Liver (tissue), 3 donors: ENCODE data around the gene RASSF10.

ENCODE experiments used
- EGR1 ChIP-seq, 2 donors: IDR thresholded peaks; 2 replicates each; pipeline ENCODE4 v1.6.1; 2016 to 2018; ENCODE audit warnings: antibody characterized with exemption in 2 of 2, low read depth in 2 of 2
- HNF4A ChIP-seq, 2 donors: conservative IDR thresholded peaks; 2 replicates each; pipeline ENCODE4 v1.6.1; 2016; ENCODE audit warnings: antibody characterized with exemption in 2 of 2, mild to moderate bottlenecking in 2 of 2
- JUND ChIP-seq, 2 donors: IDR thresholded peaks; 2 replicates each; pipeline ENCODE4 v1.6.1; 2016; ENCODE audit warnings: antibody characterized with exemption in 2 of 2
- RAD21 ChIP-seq, 2 donors: IDR thresholded peaks; 2 replicates each; pipeline ENCODE4 v1.6.1; 2016; ENCODE audit warnings: antibody characterized with exemption in 2 of 2, mild to moderate bottlenecking in 2 of 2
- SP1 ChIP-seq: IDR thresholded peaks from 2 replicates; pipeline ENCODE4 v1.6.1; 2018; ENCODE audit warnings: antibody characterized with exemption, mild to moderate bottlenecking
- TAF1 ChIP-seq: conservative IDR thresholded peaks from 2 replicates; pipeline ENCODE4 v1.6.1; 2016; ENCODE audit warnings: antibody characterized with exemption, mild to moderate bottlenecking
- YY1 ChIP-seq: IDR thresholded peaks from 2 replicates; pipeline ENCODE4 v1.6.1; 2016; ENCODE audit warnings: antibody characterized with exemption, mild to moderate bottlenecking
- TF ChIP-seq, protein P1 (sequence below): fragments of 150-350 bp; IDR thresholded peaks from 2 replicates; pipeline ENCODE4 v1.5.1; 2017; ENCODE audit warnings: improper control_type of control experiment, low read depth, low read length; ENCODE audit not compliant: missing input control
- TF ChIP-seq, protein P2 (sequence below): IDR thresholded peaks from 2 replicates; pipeline ENCODE4 v1.6.1; 2016; ENCODE audit warnings: antibody characterized with exemption
- TF ChIP-seq, protein P3 (sequence below): IDR thresholded peaks from 2 replicates; pipeline ENCODE4 v1.6.1; 2016; ENCODE audit warnings: antibody characterized with exemption
- donor health status: healthy.
- donor health status: healthy.

DNA sequence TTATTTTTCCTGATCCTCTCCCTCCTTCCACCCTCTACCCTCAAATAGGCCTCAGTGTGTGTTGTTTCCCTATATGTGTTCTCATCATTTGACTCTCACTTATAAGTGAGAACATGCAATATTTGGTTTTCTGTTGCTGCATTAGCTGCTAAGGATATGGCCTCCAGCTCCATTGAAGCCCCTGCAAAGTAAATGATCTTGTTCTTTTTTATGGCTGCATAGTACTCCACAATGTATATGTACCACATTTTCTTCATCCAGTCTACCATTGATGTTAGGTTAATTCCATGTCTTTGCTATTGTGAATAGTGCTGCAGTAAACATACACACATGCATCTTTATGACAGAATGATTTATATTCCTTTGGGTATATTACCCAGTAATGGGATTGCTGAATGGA lies 13.3 kb upstream of the RASSF10 start:
- TF ChIP-seq, protein P1, sequence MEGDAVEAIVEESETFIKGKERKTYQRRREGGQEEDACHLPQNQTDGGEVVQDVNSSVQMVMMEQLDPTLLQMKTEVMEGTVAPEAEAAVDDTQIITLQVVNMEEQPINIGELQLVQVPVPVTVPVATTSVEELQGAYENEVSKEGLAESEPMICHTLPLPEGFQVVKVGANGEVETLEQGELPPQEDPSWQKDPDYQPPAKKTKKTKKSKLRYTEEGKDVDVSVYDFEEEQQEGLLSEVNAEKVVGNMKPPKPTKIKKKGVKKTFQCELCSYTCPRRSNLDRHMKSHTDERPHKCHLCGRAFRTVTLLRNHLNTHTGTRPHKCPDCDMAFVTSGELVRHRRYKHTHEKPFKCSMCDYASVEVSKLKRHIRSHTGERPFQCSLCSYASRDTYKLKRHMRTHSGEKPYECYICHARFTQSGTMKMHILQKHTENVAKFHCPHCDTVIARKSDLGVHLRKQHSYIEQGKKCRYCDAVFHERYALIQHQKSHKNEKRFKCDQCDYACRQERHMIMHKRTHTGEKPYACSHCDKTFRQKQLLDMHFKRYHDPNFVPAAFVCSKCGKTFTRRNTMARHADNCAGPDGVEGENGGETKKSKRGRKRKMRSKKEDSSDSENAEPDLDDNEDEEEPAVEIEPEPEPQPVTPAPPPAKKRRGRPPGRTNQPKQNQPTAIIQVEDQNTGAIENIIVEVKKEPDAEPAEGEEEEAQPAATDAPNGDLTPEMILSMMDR: no peak
- TF ChIP-seq, protein P2, sequence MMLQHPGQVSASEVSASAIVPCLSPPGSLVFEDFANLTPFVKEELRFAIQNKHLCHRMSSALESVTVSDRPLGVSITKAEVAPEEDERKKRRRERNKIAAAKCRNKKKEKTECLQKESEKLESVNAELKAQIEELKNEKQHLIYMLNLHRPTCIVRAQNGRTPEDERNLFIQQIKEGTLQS: no peak
- TF ChIP-seq YY1 (no peak), JUND (IDR thresholded peaks at IDR 0.05) (no peak), RAD21 (IDR thresholded peaks at IDR 0.05) (no peak), SP1 (no peak), HNF4A (conservative IDR thresholded peaks at IDR 0.05) (no peak), TAF1 (no peak), EGR1 (IDR thresholded peaks at IDR 0.05; ENCODE audit: low read depth in 2 of 2) (no peak)
- TF ChIP-seq, protein P3, sequence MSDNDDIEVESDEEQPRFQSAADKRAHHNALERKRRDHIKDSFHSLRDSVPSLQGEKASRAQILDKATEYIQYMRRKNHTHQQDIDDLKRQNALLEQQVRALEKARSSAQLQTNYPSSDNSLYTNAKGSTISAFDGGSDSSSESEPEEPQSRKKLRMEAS: no peak
